ENCODE results near the gene DPH1.

GRCh38 chr17:2050300-2051060, 20.5 kb downstream of the DPH1 start:
- no peak for TF ChIP-seq CTCF (IDR thresholded peaks at IDR 0.05)
- no peak for TF ChIP-seq EP300 (IDR thresholded peaks at IDR 0.05)

Data from ovary (tissue), 3 donors.